Neural cell (in vitro differentiated cells): ENCODE results near the gene BMPR1A. TPM values are rescaled to one million over a fixed set of nuclear protein-coding genes. Genes with fewer than 3 reads are reported as not detected.

Experiments
- H2AFZ ChIP-seq: fragments of 200-600, 300-800 bp; sonication (generic), shearing (Covaris generic); 2 replicates; pipeline ENCODE4 v1.6.0; 2014; ENCODE audit warnings: low read depth, mild to moderate bottlenecking, antibody characterized with exemption, low read length, moderate library complexity
- H3F3A ChIP-seq: fragments of 200-600 bp; shearing (Covaris generic); 2 replicates; pipeline ENCODE4 v1.6.1; 2016; ENCODE audit warnings: mild to moderate bottlenecking, moderate library complexity, mixed read lengths, antibody characterized with exemption, low read length; ENCODE audit not compliant: insufficient read depth, poor library complexity, severe bottlenecking
- H3K27ac ChIP-seq: fragments of 200-600, 300-800 bp; sonication (generic), shearing (Covaris generic); 2 replicates; pipeline ENCODE4 v1.5.1; 2014; ENCODE audit warnings: mild to moderate bottlenecking, low read length, moderate library complexity
- H3K27me3 ChIP-seq: fragments of 300-800, 200-600 bp; sonication (generic), shearing (Covaris generic); 2 replicates; pipeline ENCODE4 v1.6.0; 2014; ENCODE audit warnings: mild to moderate bottlenecking, low read depth, low read length, moderate library complexity; ENCODE audit not compliant: insufficient read depth
- H3K36me3 ChIP-seq: fragments of 300-800, 200-600 bp; sonication (generic), shearing (Covaris generic); 2 replicates; pipeline ENCODE4 v1.5.1; 2014; ENCODE audit warnings: mild to moderate bottlenecking, antibody characterized with exemption, low read length, moderate library complexity; ENCODE audit not compliant: insufficient read depth
- H3K4me2 ChIP-seq: fragments of 300-800, 200-600 bp; sonication (generic), shearing (Covaris generic); 2 replicates; pipeline ENCODE4 v1.6.0; 2014; ENCODE audit warnings: mild to moderate bottlenecking, low read length
- H3K4me3 ChIP-seq: fragments of 300-800, 200-600 bp; sonication (generic), shearing (Covaris generic); 2 replicates; pipeline ENCODE4 v1.5.1; 2014; ENCODE audit warnings: mild to moderate bottlenecking, low read length, moderate library complexity
- H3K79me2 ChIP-seq: fragments of 200-600 bp; shearing (Covaris generic); replicated peaks from 2 replicates; pipeline ENCODE4 v1.6.0; 2014; ENCODE audit warnings: mild to moderate bottlenecking, low read length, moderate library complexity; ENCODE audit not compliant: insufficient read depth
- H3K9ac ChIP-seq: fragments of 300-800, 200-600 bp; sonication (generic), shearing (Covaris generic); 2 replicates; pipeline ENCODE4 v1.6.1; 2016; ENCODE audit warnings: mild to moderate bottlenecking, low read length, mixed read lengths
- H3K9me2 ChIP-seq: fragments of 200-600 bp; shearing (Covaris generic); 2 replicates; pipeline ENCODE4 v1.6.1; 2016; ENCODE audit warnings: mild to moderate bottlenecking, low read length, mixed read lengths; ENCODE audit not compliant: insufficient read depth
- H3K9me3 ChIP-seq: fragments of 200-600, 300-800 bp; sonication (generic), shearing (Covaris generic); 2 replicates; pipeline ENCODE4 v1.6.1; 2016; ENCODE audit warnings: mild to moderate bottlenecking, mixed run types, low read length, moderate library complexity, mixed read lengths
- H4K20me1 ChIP-seq: fragments of 200-600 bp; shearing (Covaris generic); 2 replicates; pipeline ENCODE4 v1.6.1; 2016; ENCODE audit warnings: mild to moderate bottlenecking, mixed run types; ENCODE audit not compliant: insufficient read depth
- CTCF ChIP-seq: fragments of 450-650 bp; IDR thresholded peaks from 2 replicates; pipeline ENCODE4 v1.5.1; 2014; ENCODE audit warnings: antibody characterized with exemption, mild to moderate bottlenecking, moderate library complexity; ENCODE audit not compliant: poor library complexity, severe bottlenecking
- EP300 ChIP-seq: fragments of 450-650 bp; conservative IDR thresholded peaks from 2 replicates; pipeline ENCODE4 v1.6.1; 2014; ENCODE audit warnings: antibody characterized with exemption, mild to moderate bottlenecking, moderate library complexity; ENCODE audit not compliant: poor library complexity, severe bottlenecking
- EZH2 ChIP-seq: fragments of 200-600, 300-800 bp; shearing (Covaris generic), sonication (generic); IDR thresholded peaks from 2 replicates; pipeline ENCODE4 v1.6.1; 2014; ENCODE audit warnings: antibody characterized with exemption, low read length, borderline replicate concordance, mild to moderate bottlenecking; ENCODE audit not compliant: insufficient read depth, poor library complexity, severe bottlenecking
- MXI1 ChIP-seq: fragments of 450-650 bp; conservative IDR thresholded peaks from 2 replicates; pipeline ENCODE4 v1.6.1; 2014; ENCODE audit warnings: antibody characterized with exemption, mild to moderate bottlenecking; ENCODE audit not compliant: poor library complexity, severe bottlenecking
- POLR2AphosphoS5 ChIP-seq: IDR thresholded peaks from 2 replicates; pipeline ENCODE4 v1.6.1; 2012
- RAD21 ChIP-seq: fragments of 450-650 bp; conservative IDR thresholded peaks from 2 replicates; pipeline ENCODE4 v1.6.1; 2014; ENCODE audit warnings: antibody characterized with exemption, mild to moderate bottlenecking, moderate library complexity
- REST ChIP-seq: IDR thresholded peaks from 2 replicates; pipeline ENCODE4 v1.6.1; 2012; ENCODE audit warnings: borderline replicate concordance
- SMC3 ChIP-seq: fragments of 450-650 bp; conservative IDR thresholded peaks from 2 replicates; pipeline ENCODE4 v1.6.1; 2014; ENCODE audit warnings: antibody characterized with exemption, mild to moderate bottlenecking, moderate library complexity; ENCODE audit not compliant: poor library complexity
- TAF1 ChIP-seq: IDR thresholded peaks from 2 replicates; pipeline ENCODE4 v1.6.1; 2012; ENCODE audit warnings: low read depth
- polyA plus RNA-seq: library from polyadenylated mRNA; depleted of rRNA; stranded (reverse); fragments of >200 nt; gene quantifications from 2 replicates; pipeline ENCODE4 v1.2.3, GENCODE V29; 2014

The BMPR1A gene
- polyA plus RNA-seq, 1 donor from 2014 or later: 29.9 TPM

GRCh38 chr10:86795353-86795752, 38.9 kb downstream of the BMPR1A start:
- no peak overlapping the region for H3K4me3 ChIP-seq
- no peaks in the 10 kb centered on the region for H4K20me1 ChIP-seq
- H3K27ac ChIP-seq: no peak overlapping the region
- H3K79me2 ChIP-seq: peaks cover 48% of the 10 kb centered on the region
- H3F3A ChIP-seq: no peaks in the 10 kb centered on the region
- no peak overlapping the region for H3K4me2 ChIP-seq
- H3K9me2 ChIP-seq: no peaks in the 10 kb centered on the region
- H3K27me3 ChIP-seq: no peaks in the 10 kb centered on the region
- TF ChIP-seq TAF1 (no peak), SMC3 (no peak), REST (no peak), CTCF (no peak), EP300 (no peak), POLR2AphosphoS5 (no peak), EZH2 (no peak), MXI1 (no peak), RAD21 (no peak)
- H2AFZ ChIP-seq: no peak overlapping the region
- no peak overlapping the region for H3K9ac ChIP-seq
- no peaks in the 10 kb centered on the region for H3K9me3 ChIP-seq
- H3K36me3 ChIP-seq: no peaks in the 10 kb centered on the region

- H3K9ac ChIP-seq: no peak overlapping the region
- H3K27me3 ChIP-seq: no peaks in the 10 kb centered on the region
- H3K79me2 ChIP-seq: peaks cover 39% of the 10 kb centered on the region
- H3K36me3 ChIP-seq: no peaks in the 10 kb centered on the region
- no peaks in the 10 kb centered on the region for H3F3A ChIP-seq
- H3K4me3 ChIP-seq: no peak overlapping the region
- no peaks in the 10 kb centered on the region for H3K9me2 ChIP-seq
- no peak overlapping the region for H3K27ac ChIP-seq
- no peaks in the 10 kb centered on the region for H3K9me3 ChIP-seq
- TF ChIP-seq POLR2AphosphoS5 (no peak), CTCF (no peak), TAF1 (no peak), RAD21 (no peak), SMC3 (no peak), MXI1 (no peak), EZH2 (no peak), REST (no peak)
- H2AFZ ChIP-seq: no peak overlapping the region
- no peak overlapping the region for H3K4me2 ChIP-seq
- no peaks in the 10 kb centered on the region for H4K20me1 ChIP-seq
Observed at GRCh38 chr10:86798025-86798424, 41.6 kb downstream of the BMPR1A start.
